Tibial nerve (tissue), 3 donors: ENCODE results near the gene NBEAL2.

Experiments used
- POLR2A ChIP-seq, 2 donors: fragments of 450-650 bp; IDR thresholded peaks; one replicate each; pipeline ENCODE4 v1.6.1; 2017; ENCODE audit warnings: antibody characterized with exemption in 2 of 2, mild to moderate bottlenecking in 2 of 2, moderate library complexity in 2 of 2
- TF ChIP-seq, protein P1 (sequence below), 5 experiments: fragments of 200-600 bp in 3 of 5; fragments of 450-650 bp in 2 of 5; sonication (generic) in 3 of 5; IDR thresholded peaks; one replicate each; pipeline ENCODE4 v1.5.1; 2016 to 2019; ENCODE audit warnings: antibody characterized with exemption in 5 of 5, mild to moderate bottlenecking in 3 of 5, moderate library complexity in 2 of 5

DNA sequence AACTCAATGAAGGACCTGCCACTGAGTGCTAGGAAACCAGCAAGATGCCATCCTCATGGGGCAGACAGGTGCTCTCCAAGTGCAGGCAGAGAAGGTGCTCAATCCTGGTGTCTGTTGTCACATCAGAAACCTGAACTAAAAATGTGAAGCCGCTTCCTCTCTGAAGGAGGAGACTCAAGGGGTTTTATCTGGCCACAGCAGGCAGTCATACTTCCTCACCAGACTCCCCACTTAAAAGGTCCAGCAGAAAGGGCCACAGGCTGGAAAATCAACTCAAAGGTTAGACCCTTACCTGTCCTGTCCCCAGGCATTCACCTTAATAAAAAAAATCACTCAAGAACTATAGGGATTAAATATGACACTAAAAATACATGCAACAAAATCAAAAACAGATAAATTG, 7.7 kb upstream of the NBEAL2 start:
- TF ChIP-seq, protein P1, sequence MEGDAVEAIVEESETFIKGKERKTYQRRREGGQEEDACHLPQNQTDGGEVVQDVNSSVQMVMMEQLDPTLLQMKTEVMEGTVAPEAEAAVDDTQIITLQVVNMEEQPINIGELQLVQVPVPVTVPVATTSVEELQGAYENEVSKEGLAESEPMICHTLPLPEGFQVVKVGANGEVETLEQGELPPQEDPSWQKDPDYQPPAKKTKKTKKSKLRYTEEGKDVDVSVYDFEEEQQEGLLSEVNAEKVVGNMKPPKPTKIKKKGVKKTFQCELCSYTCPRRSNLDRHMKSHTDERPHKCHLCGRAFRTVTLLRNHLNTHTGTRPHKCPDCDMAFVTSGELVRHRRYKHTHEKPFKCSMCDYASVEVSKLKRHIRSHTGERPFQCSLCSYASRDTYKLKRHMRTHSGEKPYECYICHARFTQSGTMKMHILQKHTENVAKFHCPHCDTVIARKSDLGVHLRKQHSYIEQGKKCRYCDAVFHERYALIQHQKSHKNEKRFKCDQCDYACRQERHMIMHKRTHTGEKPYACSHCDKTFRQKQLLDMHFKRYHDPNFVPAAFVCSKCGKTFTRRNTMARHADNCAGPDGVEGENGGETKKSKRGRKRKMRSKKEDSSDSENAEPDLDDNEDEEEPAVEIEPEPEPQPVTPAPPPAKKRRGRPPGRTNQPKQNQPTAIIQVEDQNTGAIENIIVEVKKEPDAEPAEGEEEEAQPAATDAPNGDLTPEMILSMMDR (IDR thresholded peaks at IDR 0.05) = no peak
- no peak for TF ChIP-seq POLR2A (IDR thresholded peaks at IDR 0.05)
